NCI-H128 (cell line): ENCODE measurements around the gene TAGLN3.
"Not testable (repeated sequence)": the region's sequence is repeated elsewhere in the genome, so short reads cannot be mapped to it uniquely, and the experiment has no call there.

ENCODE experiments used
- DNase-seq: peaks from one replicate; lab custom pipeline; 2025; ENCODE audit not compliant: unreplicated experiment; lab: John Stamatoyannopoulos, UW

Gene TAGLN3

GRCh38 chr3:112007633-112008032 is 8.9 kb downstream of the TAGLN3 start:
- no peak for DNase-seq

GRCh38 chr3:112009670-112010069 is 10.9 kb downstream of the TAGLN3 start:
- DNase-seq, result no peak

- DNase-seq, result peak; percentile 29
Measured at GRCh38 chr3:112010636-112011035, 11.9 kb downstream of the TAGLN3 start.

- no peak for DNase-seq
Measured at GRCh38 chr3:112011376-112011940, 12.7 kb downstream of the TAGLN3 start.

GRCh38 chr3:112012205-112012992 is 13.7 kb downstream of the TAGLN3 start:
- no peak for DNase-seq

- no peak for DNase-seq
Measured at GRCh38 chr3:112013058-112013783, 14.5 kb downstream of the TAGLN3 start.

GRCh38 chr3:112013784-112014143 is 15.0 kb downstream of the TAGLN3 start:
- no peak for DNase-seq

- no peak for DNase-seq
Measured at GRCh38 chr3:112017091-112017490, 18.4 kb downstream of the TAGLN3 start.

GRCh38 chr3:112018712-112019111 is 20.0 kb downstream of the TAGLN3 start:
- no peak for DNase-seq

GRCh38 chr3:112019716-112020115 is 21.0 kb downstream of the TAGLN3 start:
- no peak for DNase-seq

- DNase-seq, result no peak
Measured at GRCh38 chr3:112020674-112021085, 22.0 kb downstream of the TAGLN3 start.

GRCh38 chr3:112027142-112027541 is 28.4 kb downstream of the TAGLN3 start:
- DNase-seq, result no peak

- no peak for DNase-seq
Measured at GRCh38 chr3:112027826-112028225, 29.1 kb downstream of the TAGLN3 start.

GRCh38 chr3:112030901-112031300 is 32.2 kb downstream of the TAGLN3 start:
- no peak for DNase-seq

- no peak for DNase-seq
Measured at GRCh38 chr3:112032098-112032731, 33.5 kb downstream of the TAGLN3 start.

GRCh38 chr3:112034436-112034835 is 35.7 kb downstream of the TAGLN3 start, which contains the start of gene TMPRSS7:
Gene TMPRSS7 (plus strand): TSS chr3:112034736. CDS start chr3:112034846, 110 bp downstream.
- DNase-seq, result no peak

- no peak for DNase-seq
Measured at GRCh38 chr3:112035241-112035640, 36.5 kb downstream of the TAGLN3 start.

GRCh38 chr3:112037194-112037593 is 38.5 kb downstream of the TAGLN3 start:
- not testable (repeated sequence) for DNase-seq

GRCh38 chr3:112038863-112039262 is 40.1 kb downstream of the TAGLN3 start:
- DNase-seq, result no peak

- DNase-seq, result no peak
Measured at GRCh38 chr3:112041321-112041720, 42.6 kb downstream of the TAGLN3 start.

GRCh38 chr3:112042842-112043280 is 44.1 kb downstream of the TAGLN3 start:
- DNase-seq, result peak; percentile 72
